Keratinocyte (primary cell): Measurements from ENCODE around the gene EFEMP1.

Source experiments
- CTCF ChIP-seq, 3 experiments: IDR thresholded peaks in 1 of 3; conservative IDR thresholded peaks in 1 of 3; optimal IDR thresholded peaks in 1 of 3; 2 replicates in 2 of 3; 3 replicates in 1 of 3; pipeline versions ENCODE3 to v1.5.1; 2011; ENCODE audit warnings: low read length in 3 of 3, mild to moderate bottlenecking in 3 of 3, moderate library complexity in 2 of 3, control low read depth in 1 of 3, inconsistent platforms in 1 of 3; ENCODE audit not compliant: insufficient read depth in 2 of 3; ENCODE audit errors: extremely low read depth in 1 of 3
- EZH2 ChIP-seq: IDR thresholded peaks from one replicate; pipeline ENCODE4 v1.6.1; 2012; ENCODE audit warnings: inconsistent platforms, mild to moderate bottlenecking, low read length, moderate library complexity

GRCh38 chr2:55837073-55837472 lies 86.5 kb downstream of the EFEMP1 start:
- TF ChIP-seq CTCF (optimal IDR thresholded peaks at IDR 0.05 in 1 of 3, IDR thresholded peaks at IDR 0.05 in 1 of 3, conservative IDR thresholded peaks at IDR 0.05 in 1 of 3; ENCODE audit: extremely low read depth in 1 of 3, insufficient read depth in 2 of 3, low read length in 3 of 3) (no peak), EZH2 (no peak)
